HCT116 (cell line): ENCODE data around the gene ANKRD60. TPM values are rescaled to one million over a fixed set of nuclear protein-coding genes. Genes with fewer than 3 reads are reported as not detected.

Experiments
- ATAC-seq: fragments of 200-7000 bp; cut with Tn5 transposase; 2 replicates; pipeline ENCODE4 v1.9.1; 2020; ENCODE audit warnings: mild to moderate bottlenecking, moderate library complexity
- BruUV-seq: library from RNA; stranded (reverse); fragments of 400-500 nt; replicated peaks from 2 replicates; lab custom pipeline; 2021; lab: Mats Ljungman, UMichigan
- CTCF ChIA-PET: fragments of 300-600 bp; sonication (Branson Sonifier 250); formaldehyde crosslinking; loops from one replicate; lab custom pipeline; 2021; ENCODE audit warnings: antibody characterized with exemption; lab: Charles Lee
- POLR2A ChIA-PET: fragments of 300-600, 350-600 bp; sonication (Branson Sonifier 250); formaldehyde crosslinking; loops from one replicate; lab custom pipeline; 2021; ENCODE audit warnings: antibody characterized with exemption; lab: Charles Lee
- RAD21 ChIA-PET, 2 experiments: fragments of 300-600 bp; sonication (Branson Sonifier 250); formaldehyde crosslinking; loops; one replicate each; lab custom pipeline; 2023; ENCODE audit warnings: low total read pairs in 2 of 2; ENCODE audit not compliant: uncharacterized antibody in 2 of 2, unreplicated experiment in 2 of 2, low non-redundant PET in 1 of 2; lab: Charles Lee
- DNase-seq: peaks from one replicate; pipeline ENCODE4 v3.0.0-alpha.2; 2010; ENCODE audit warnings: low read depth, low spot score
- H2AFZ ChIP-seq: fragments of 200-600 bp; shearing (Covaris generic), sonication (generic); 2 replicates; pipeline ENCODE4 v1.6.1; 2017; ENCODE audit warnings: low read depth, mixed run types, mixed read lengths, antibody characterized with exemption, low read length; ENCODE audit not compliant: poor library complexity, severe bottlenecking
- H3K27ac ChIP-seq: 2 replicates; pipeline ENCODE4 v1.5.1; 2012; ENCODE audit warnings: low read depth, low read length
- H3K27me3 ChIP-seq: fragments of 200-600 bp; sonication (generic); 2 replicates; pipeline ENCODE4 v1.6.1; 2016; ENCODE audit warnings: mixed run types, low read length, mixed read lengths; ENCODE audit not compliant: insufficient read depth
- H3K36me3 ChIP-seq, 2 experiments: fragments of 200-500 bp in 1 of 2; fragments of 200-600 bp in 1 of 2; sonication (Bioruptor generic) in 1 of 2; sonication (generic) in 1 of 2; 2 replicates each; pipeline versions ENCODE4 v1.5.1 to v1.6.1; 2014 to 2016; ENCODE audit warnings: low read length in 2 of 2, inconsistent platforms in 1 of 2, mixed read lengths in 1 of 2, mixed run types in 1 of 2; ENCODE audit not compliant: insufficient read depth in 2 of 2, control insufficient read depth in 1 of 2
- H3K4me1 ChIP-seq, 2 experiments: fragments of 200-600 bp in 1 of 2; sonication (generic) in 1 of 2; 2 replicates each; pipeline versions ENCODE4 v1.5.1 to v1.6.1; 2012 to 2017; ENCODE audit warnings: low read length in 2 of 2, inconsistent platforms in 1 of 2, mild to moderate bottlenecking in 1 of 2, mixed read lengths in 1 of 2, mixed run types in 1 of 2, moderate library complexity in 1 of 2; ENCODE audit not compliant: insufficient read depth in 2 of 2, control insufficient read depth in 1 of 2
- H3K4me2 ChIP-seq: fragments of 200-600 bp; sonication (generic); 2 replicates; pipeline ENCODE4 v1.6.1; 2017; ENCODE audit warnings: mixed run types, low read length, mixed read lengths
- H3K4me3 ChIP-seq, 2 experiments: fragments of 200-600 bp in 1 of 2; sonication (generic) in 1 of 2; replicated peaks in 1 of 2; 2 replicates each; pipeline ENCODE4 v1.5.1; 2011 to 2016; ENCODE audit warnings: low read length in 2 of 2, control low read depth in 1 of 2, low read depth in 1 of 2, mild to moderate bottlenecking in 1 of 2, mixed read lengths in 1 of 2, mixed run types in 1 of 2
- H3K79me2 ChIP-seq: fragments of 200-600 bp; sonication (generic); 2 replicates; pipeline ENCODE4 v1.6.1; 2017; ENCODE audit warnings: mild to moderate bottlenecking, mixed run types, low read length, moderate library complexity, mixed read lengths; ENCODE audit not compliant: insufficient read depth
- H3K9ac ChIP-seq: fragments of 200-600 bp; sonication (generic); 2 replicates; pipeline ENCODE4 v1.6.1; 2016; ENCODE audit warnings: low read length, mixed read lengths
- H3K9me2 ChIP-seq: fragments of 200-600 bp; sonication (generic), shearing (Covaris generic); 2 replicates; pipeline ENCODE4 v1.6.1; 2017; ENCODE audit warnings: mixed run types, mild to moderate bottlenecking, moderate library complexity; ENCODE audit not compliant: insufficient read depth
- H3K9me3 ChIP-seq, 2 experiments: fragments of 200-500 bp in 1 of 2; fragments of 200-600 bp in 1 of 2; sonication (Bioruptor generic) in 1 of 2; sonication (generic) in 1 of 2; 2 replicates each; pipeline ENCODE4 v1.6.1; 2014 to 2017; ENCODE audit warnings: low read length in 2 of 2, mixed read lengths in 2 of 2, inconsistent platforms in 1 of 2, low read depth in 1 of 2, mild to moderate bottlenecking in 1 of 2, mixed run types in 1 of 2, moderate library complexity in 1 of 2; ENCODE audit not compliant: control insufficient read depth in 1 of 2, insufficient read depth in 1 of 2
- H4K20me1 ChIP-seq: fragments of 200-600 bp; sonication (generic), shearing (Covaris generic); 2 replicates; pipeline ENCODE4 v1.6.1; 2017; ENCODE audit warnings: mixed run types, mild to moderate bottlenecking, moderate library complexity; ENCODE audit not compliant: insufficient read depth
- CTCF ChIP-seq, 3 experiments: fragments of 200-600 bp in 1 of 3; sonication (generic) in 1 of 3; IDR thresholded peaks in 2 of 3; conservative IDR thresholded peaks in 1 of 3; 2 replicates each; pipeline ENCODE4 v1.5.1; 2012 to 2017; ENCODE audit warnings: low read depth in 2 of 3, low read length in 2 of 3, antibody characterized with exemption in 1 of 3, borderline replicate concordance in 1 of 3, control low read depth in 1 of 3, mild to moderate bottlenecking in 1 of 3, mixed read lengths in 1 of 3, mixed run types in 1 of 3, moderate library complexity in 1 of 3; ENCODE audit not compliant: insufficient read depth in 1 of 3
- ELF1 ChIP-seq: IDR thresholded peaks from 2 replicates; pipeline ENCODE4 v1.6.1; 2012; ENCODE audit warnings: low read depth, borderline replicate concordance
- JUND ChIP-seq: IDR thresholded peaks from 2 replicates; pipeline ENCODE4 v1.6.1; 2012
- MAX ChIP-seq: IDR thresholded peaks from 2 replicates; pipeline ENCODE4 v1.6.1; 2012
- SP1 ChIP-seq: IDR thresholded peaks from 2 replicates; pipeline ENCODE4 v1.6.1; 2012; ENCODE audit warnings: low read depth
- TCF7L2 ChIP-seq: IDR thresholded peaks from 2 replicates; pipeline ENCODE4 v1.7.0; 2011; ENCODE audit warnings: borderline replicate concordance, inconsistent platforms; ENCODE audit not compliant: insufficient read depth, insufficient read length; ENCODE audit errors: extremely low read depth
- YY1 ChIP-seq: IDR thresholded peaks from 2 replicates; pipeline ENCODE4 v1.6.1; 2011; ENCODE audit warnings: low read length, low read depth, moderate library complexity, mild to moderate bottlenecking; ENCODE audit not compliant: insufficient replicate concordance; ENCODE audit errors: extremely low read depth
- intact Hi-C: fragments of 100-400 bp; cut with micrococcal nuclease; formaldehyde crosslinking; loops from 2 replicates; pipeline ENCODE4 v1.10.0; 2022
- total RNA-seq: library from RNA; stranded (reverse); gene quantifications from one replicate; pipeline ENCODE4 v1.2.1, GENCODE V29; 2021; ENCODE audit not compliant: unreplicated experiment

The ANKRD60 gene
- total RNA-seq, 1 experiment from 2014 or later = not detected

- peaks cover 0 to 5% of the 10 kb centered on the region in 2 experiments; a peak in 1 of 4 replicates for H3K4me1 ChIP-seq
- no peak overlapping the region for H3K4me3 ChIP-seq
- ChIA-PET RAD21 (no interaction called here), POLR2A (no interaction called here), CTCF (no interaction called here)
- H4K20me1 ChIP-seq = no peaks in the 10 kb centered on the region
- DNase-seq (no peak), ATAC-seq (no peak)
- no peak overlapping the region for H3K4me2 ChIP-seq
- H3K36me3 ChIP-seq = no peaks in the 10 kb centered on the region
- no peak overlapping the region for H3K27ac ChIP-seq
- H3K9me2 ChIP-seq = no peaks in the 10 kb centered on the region
- no peak overlapping the region for H3K9ac ChIP-seq
- H3K79me2 ChIP-seq = no peaks in the 10 kb centered on the region
- BruUV-seq = no TSS peak
- no peak for TF ChIP-seq CTCF (IDR thresholded peaks at IDR 0.05 in 2 of 3, conservative IDR thresholded peaks at IDR 0.05 in 1 of 3; ENCODE audit: borderline replicate concordance in 1 of 3, insufficient read depth in 1 of 3, low read depth in 2 of 3, low read length in 2 of 3)
- TF ChIP-seq MAX = no peak
- no peak for TF ChIP-seq TCF7L2
- no peak for TF ChIP-seq ELF1
- no peak for TF ChIP-seq SP1
- TF ChIP-seq JUND = no peak
- no peak for TF ChIP-seq YY1
- no peaks in the 10 kb centered on the region for H3K27me3 ChIP-seq
- peaks cover 0 to 6% of the 10 kb centered on the region in 2 experiments; a peak in 1 of 4 replicates for H3K9me3 ChIP-seq
- intact Hi-C loops = no loop called here
- no peak overlapping the region for H2AFZ ChIP-seq
These were observed 45.9 kb upstream of the ANKRD60 start for GRCh38 chr20:58274384-58274783.
